ENCODE results near the gene GRPEL2. TPM values are rescaled to one million over a fixed set of nuclear protein-coding genes. Genes with fewer than 3 reads are reported as not detected.
"Not testable (repeated sequence)": the region's sequence is repeated elsewhere in the genome, so short reads cannot be mapped to it uniquely, and the experiment has no call there.

GRPEL2 gene
- total RNA-seq, 1 donor from 2014 or later = 51.1 TPM

DNA sequence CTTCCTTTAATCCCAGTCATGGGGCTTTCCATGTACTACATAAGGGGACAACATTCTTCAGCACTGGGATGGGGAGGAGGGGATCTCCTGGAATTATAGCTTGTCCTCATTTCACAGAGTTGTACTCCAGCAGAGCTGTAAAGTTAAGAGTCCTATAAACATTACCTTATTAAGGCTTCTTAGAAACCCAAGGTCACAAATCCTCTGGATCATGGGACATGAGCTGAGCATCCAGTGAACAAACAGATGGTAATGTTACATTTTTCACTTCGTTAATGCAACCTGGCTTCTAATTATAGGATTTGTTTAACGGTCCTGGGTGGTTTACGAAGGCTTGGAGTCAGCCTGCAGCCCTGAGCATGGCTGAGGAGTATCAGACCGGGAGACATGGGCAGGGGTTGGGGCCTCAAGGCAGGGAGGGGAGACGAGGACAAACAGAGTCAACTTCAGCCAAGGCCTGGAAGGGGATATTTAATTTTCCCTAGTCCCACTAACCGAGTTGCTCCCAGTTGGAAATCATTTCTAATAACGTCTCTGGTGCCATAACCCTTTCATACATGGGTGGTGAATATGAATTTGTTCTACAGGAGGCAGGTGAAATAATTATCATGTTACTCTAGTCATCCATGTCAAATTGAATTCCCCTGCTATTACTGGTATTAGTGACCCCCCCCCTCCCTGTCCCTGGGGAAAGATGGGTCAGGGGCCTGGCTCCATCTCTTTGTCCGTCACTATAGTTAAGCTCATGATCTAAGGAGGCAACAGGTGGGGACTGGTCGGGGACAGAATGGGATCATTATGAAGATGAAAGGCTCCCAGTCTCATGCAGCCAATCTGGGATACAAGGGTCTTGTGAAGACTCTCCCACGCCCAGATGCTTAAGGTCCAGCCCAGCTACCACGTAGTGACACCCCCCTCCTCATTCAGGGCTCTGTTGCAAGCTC lies 44.5 kb downstream of the GRPEL2 start:
- no peak for DNase-seq (ENCODE audit: low spot score)
- TF ChIP-seq, protein P1, sequence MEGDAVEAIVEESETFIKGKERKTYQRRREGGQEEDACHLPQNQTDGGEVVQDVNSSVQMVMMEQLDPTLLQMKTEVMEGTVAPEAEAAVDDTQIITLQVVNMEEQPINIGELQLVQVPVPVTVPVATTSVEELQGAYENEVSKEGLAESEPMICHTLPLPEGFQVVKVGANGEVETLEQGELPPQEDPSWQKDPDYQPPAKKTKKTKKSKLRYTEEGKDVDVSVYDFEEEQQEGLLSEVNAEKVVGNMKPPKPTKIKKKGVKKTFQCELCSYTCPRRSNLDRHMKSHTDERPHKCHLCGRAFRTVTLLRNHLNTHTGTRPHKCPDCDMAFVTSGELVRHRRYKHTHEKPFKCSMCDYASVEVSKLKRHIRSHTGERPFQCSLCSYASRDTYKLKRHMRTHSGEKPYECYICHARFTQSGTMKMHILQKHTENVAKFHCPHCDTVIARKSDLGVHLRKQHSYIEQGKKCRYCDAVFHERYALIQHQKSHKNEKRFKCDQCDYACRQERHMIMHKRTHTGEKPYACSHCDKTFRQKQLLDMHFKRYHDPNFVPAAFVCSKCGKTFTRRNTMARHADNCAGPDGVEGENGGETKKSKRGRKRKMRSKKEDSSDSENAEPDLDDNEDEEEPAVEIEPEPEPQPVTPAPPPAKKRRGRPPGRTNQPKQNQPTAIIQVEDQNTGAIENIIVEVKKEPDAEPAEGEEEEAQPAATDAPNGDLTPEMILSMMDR (IDR thresholded peaks at IDR 0.05; ENCODE audit: unreplicated experiment) = no peak
- H3K27me3 Mint-ChIP-seq (ENCODE audit: unreplicated experiment) = peaks cover 4% of the 10 kb centered on the region
- no peaks in the 10 kb centered on the region for H3K9me3 Mint-ChIP-seq (ENCODE audit: unreplicated experiment)
- no peak overlapping the region for H3K27ac Mint-ChIP-seq (ENCODE audit: unreplicated experiment)
- no peaks in the 10 kb centered on the region for H3K36me3 Mint-ChIP-seq (ENCODE audit: low read depth, unreplicated experiment)
- H3K4me1 Mint-ChIP-seq (ENCODE audit: unreplicated experiment) = peaks cover 7% of the 10 kb centered on the region
- no peak overlapping the region for H3K4me3 Mint-ChIP-seq (ENCODE audit: unreplicated experiment)

DNA sequence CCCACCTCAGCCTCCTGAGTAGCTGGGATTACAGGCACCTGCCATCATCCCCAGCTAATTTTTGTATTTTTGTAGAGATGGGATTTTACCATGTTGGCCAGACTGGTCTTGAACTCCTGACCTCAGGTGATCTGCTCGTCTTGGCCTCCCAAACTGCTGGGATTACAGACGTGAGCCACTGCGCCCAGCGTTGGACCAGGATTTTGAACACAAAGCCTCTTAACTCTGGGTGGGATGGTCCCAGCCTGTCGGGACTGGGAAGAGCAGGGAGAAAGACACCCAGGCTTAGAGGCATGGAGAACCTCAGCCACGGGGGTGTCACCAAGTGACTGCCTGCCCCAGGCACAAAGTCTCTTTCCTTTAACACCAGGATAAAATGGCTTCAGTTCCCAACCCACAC lies 45.8 kb downstream of the GRPEL2 start:
- not testable (repeated sequence) for H3K27me3 Mint-ChIP-seq (ENCODE audit: unreplicated experiment); DNase-seq (ENCODE audit: low spot score); H3K9me3 Mint-ChIP-seq (ENCODE audit: unreplicated experiment); H3K4me1 Mint-ChIP-seq (ENCODE audit: unreplicated experiment); H3K27ac Mint-ChIP-seq (ENCODE audit: unreplicated experiment); H3K36me3 Mint-ChIP-seq (ENCODE audit: low read depth, unreplicated experiment); H3K4me3 Mint-ChIP-seq (ENCODE audit: unreplicated experiment)

DNA sequence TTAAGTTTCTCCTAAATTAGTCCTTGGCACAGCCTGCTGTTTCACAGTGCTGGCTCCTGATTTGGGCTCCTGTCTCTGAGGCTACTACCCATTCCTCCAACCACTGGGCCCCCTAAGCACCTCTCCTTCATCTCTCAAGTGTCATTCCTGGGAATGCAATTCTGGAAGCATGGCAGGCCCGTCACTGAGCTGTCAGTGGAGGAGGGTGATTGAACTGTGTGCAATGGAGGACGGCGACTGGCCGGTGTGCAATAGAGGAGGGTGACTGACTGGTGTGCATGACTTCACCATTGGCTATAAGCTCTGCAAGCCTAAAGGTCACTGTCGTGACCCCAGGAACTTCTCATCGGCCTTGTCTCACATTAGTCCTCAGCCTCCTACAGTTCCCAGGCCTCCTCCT lies 46.2 kb downstream of the GRPEL2 start:
- H3K9me3 Mint-ChIP-seq (ENCODE audit: unreplicated experiment) = no peaks in the 10 kb centered on the region
- TF ChIP-seq, protein P1 (IDR thresholded peaks at IDR 0.05; ENCODE audit: unreplicated experiment) = no peak
- no peak for DNase-seq (ENCODE audit: low spot score)
- H3K27me3 Mint-ChIP-seq (ENCODE audit: unreplicated experiment) = peaks cover 4% of the 10 kb centered on the region
- no peak overlapping the region for H3K27ac Mint-ChIP-seq (ENCODE audit: unreplicated experiment)
- H3K4me1 Mint-ChIP-seq (ENCODE audit: unreplicated experiment) = peaks cover 3% of the 10 kb centered on the region
- no peak overlapping the region for H3K4me3 Mint-ChIP-seq (ENCODE audit: unreplicated experiment)
- H3K36me3 Mint-ChIP-seq (ENCODE audit: low read depth, unreplicated experiment) = no peaks in the 10 kb centered on the region

DNA sequence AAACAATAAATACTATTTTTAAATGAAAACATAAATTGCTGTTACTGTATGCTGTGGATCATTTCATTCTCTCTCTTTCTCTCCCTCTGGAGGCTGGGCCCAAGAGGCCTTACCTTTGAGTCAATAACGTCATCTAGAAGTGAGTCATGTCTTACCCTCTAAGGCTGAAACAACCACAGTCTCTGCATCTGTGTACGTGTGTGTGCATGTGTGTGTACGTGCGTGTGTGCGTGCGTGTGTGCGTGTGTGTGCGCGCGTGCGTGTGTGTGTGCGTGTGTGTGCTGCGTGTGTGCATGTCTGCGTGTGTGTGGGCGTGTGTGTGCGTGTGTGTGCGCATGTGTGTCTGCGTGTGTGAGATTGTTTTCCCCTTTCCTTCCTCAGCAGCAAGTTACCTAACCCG lies 47.4 kb downstream of the GRPEL2 start:
- H3K4me3 Mint-ChIP-seq (ENCODE audit: unreplicated experiment) = no peak overlapping the region
- no peaks in the 10 kb centered on the region for H3K36me3 Mint-ChIP-seq (ENCODE audit: low read depth, unreplicated experiment)
- no peak for DNase-seq (ENCODE audit: low spot score)
- peaks cover 4% of the 10 kb centered on the region for H3K27me3 Mint-ChIP-seq (ENCODE audit: unreplicated experiment)
- H3K27ac Mint-ChIP-seq (ENCODE audit: unreplicated experiment) = no peak overlapping the region
- peaks cover 3% of the 10 kb centered on the region for H3K4me1 Mint-ChIP-seq (ENCODE audit: unreplicated experiment)
- no peaks in the 10 kb centered on the region for H3K9me3 Mint-ChIP-seq (ENCODE audit: unreplicated experiment)
- TF ChIP-seq, protein P1 (IDR thresholded peaks at IDR 0.05; ENCODE audit: unreplicated experiment) = no peak

DNA sequence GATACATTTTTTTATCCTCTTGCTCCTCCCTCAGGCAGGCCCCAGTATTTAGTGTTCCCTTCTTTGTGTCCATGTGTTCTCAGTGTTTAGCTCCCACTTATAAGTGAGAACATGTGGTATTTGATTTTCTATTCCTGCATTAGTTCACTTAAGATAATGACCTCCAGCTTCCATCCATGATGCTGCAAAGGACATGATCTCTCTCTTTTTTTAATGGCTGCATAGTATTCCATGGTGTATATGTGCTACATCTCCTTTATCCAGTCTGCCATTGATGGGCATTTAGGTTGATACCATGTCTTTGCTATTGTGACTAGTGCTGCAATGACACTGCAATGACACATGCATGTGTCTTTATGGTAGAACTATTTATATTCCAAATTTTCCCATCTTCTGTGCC lies 49.7 kb downstream of the GRPEL2 start:
- H3K27ac Mint-ChIP-seq (ENCODE audit: unreplicated experiment); H3K4me3 Mint-ChIP-seq (ENCODE audit: unreplicated experiment); H3K4me1 Mint-ChIP-seq (ENCODE audit: unreplicated experiment); DNase-seq (ENCODE audit: low spot score); H3K27me3 Mint-ChIP-seq (ENCODE audit: unreplicated experiment); H3K36me3 Mint-ChIP-seq (ENCODE audit: low read depth, unreplicated experiment); H3K9me3 Mint-ChIP-seq (ENCODE audit: unreplicated experiment): not testable (repeated sequence)

DNA sequence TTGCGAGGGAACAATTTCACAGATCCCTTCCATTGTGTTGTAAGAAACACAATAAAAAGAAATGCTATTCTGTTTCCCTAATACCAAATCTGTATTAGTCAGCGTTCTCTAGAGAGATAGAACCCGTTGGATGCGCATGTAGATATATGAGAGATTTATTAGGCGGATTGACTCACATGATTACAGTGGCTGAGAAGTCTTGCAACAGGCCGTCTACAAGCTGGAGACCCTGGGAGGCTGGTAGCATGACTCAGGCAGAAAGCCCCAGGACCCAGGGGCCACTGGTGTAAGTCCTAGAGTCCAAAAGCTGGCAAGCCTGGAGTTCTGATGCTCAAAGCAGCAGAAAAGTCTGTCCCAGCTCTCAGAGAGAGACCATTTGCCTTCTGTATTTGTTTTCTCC lies 52.2 kb downstream of the GRPEL2 start:
- DNase-seq (ENCODE audit: low spot score) = no peak
- no peak overlapping the region for H3K4me3 Mint-ChIP-seq (ENCODE audit: unreplicated experiment)
- peaks cover 3% of the 10 kb centered on the region for H3K27me3 Mint-ChIP-seq (ENCODE audit: unreplicated experiment)
- H3K4me1 Mint-ChIP-seq (ENCODE audit: unreplicated experiment) = peaks cover 9% of the 10 kb centered on the region
- TF ChIP-seq, protein P1 (IDR thresholded peaks at IDR 0.05; ENCODE audit: unreplicated experiment) = no peak
- no peaks in the 10 kb centered on the region for H3K36me3 Mint-ChIP-seq (ENCODE audit: low read depth, unreplicated experiment)
- H3K27ac Mint-ChIP-seq (ENCODE audit: unreplicated experiment) = no peak overlapping the region
- H3K9me3 Mint-ChIP-seq (ENCODE audit: unreplicated experiment) = no peaks in the 10 kb centered on the region

DNA sequence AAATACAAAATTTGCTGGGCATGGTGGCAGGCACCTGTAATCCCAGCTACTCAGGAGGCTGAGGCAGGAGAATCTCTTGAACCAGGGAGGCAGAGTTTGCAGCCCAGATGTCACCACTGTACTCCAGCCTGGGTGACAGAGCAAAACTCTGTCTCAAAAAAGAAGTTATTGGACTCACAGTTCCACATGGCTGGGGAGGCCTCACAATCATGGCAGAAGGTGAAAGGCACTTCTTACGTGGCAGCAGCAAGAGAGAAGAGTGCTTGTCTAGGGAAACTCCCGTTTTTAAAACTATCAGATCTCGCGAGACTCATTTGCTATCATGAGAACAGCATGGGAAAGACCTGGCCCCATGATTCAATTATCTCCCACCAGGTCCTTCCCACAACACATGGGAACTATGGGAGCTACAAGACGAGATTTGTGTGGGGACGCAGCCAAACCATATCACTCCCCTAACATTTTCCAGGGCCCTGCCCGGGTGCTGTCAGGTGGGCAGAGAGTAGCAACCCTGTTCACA lies 53.5 kb downstream of the GRPEL2 start:
- not testable (repeated sequence) for H3K27me3 Mint-ChIP-seq (ENCODE audit: unreplicated experiment); H3K4me1 Mint-ChIP-seq (ENCODE audit: unreplicated experiment); H3K4me3 Mint-ChIP-seq (ENCODE audit: unreplicated experiment); H3K36me3 Mint-ChIP-seq (ENCODE audit: low read depth, unreplicated experiment); H3K9me3 Mint-ChIP-seq (ENCODE audit: unreplicated experiment); H3K27ac Mint-ChIP-seq (ENCODE audit: unreplicated experiment); DNase-seq (ENCODE audit: low spot score)

Measured in endothelial cell (in vitro differentiated cells).